IMR-90 (cell line): ENCODE measurements around the gene ETFB. TPM values are rescaled to one million over a fixed set of nuclear protein-coding genes. Genes with fewer than 3 reads are reported as not detected.

Experiments used
- ATAC-seq: fragments of 200-7000 bp; cut with Tn5 transposase; 2 replicates; pipeline ENCODE4 v1.9.1; 2020; ENCODE audit warnings: low read depth, mild to moderate bottlenecking, moderate library complexity
- BruUV-seq: library from RNA; stranded (reverse); fragments of 400-500 nt; replicated peaks from 2 replicates; lab custom pipeline; 2021; lab: Mats Ljungman, UMichigan
- CTCF ChIA-PET: fragments of 300-600 bp; formaldehyde crosslinking; extraction: SDS; loops from one replicate; lab custom pipeline; 2021; ENCODE audit warnings: antibody characterized with exemption; lab: Yijun Ruan, JAX
- POLR2A ChIA-PET: fragments of 300-600 bp; sonication (Branson Sonifier 250); formaldehyde crosslinking; loops from one replicate; lab custom pipeline; 2022; ENCODE audit warnings: antibody characterized with exemption; ENCODE audit not compliant: unreplicated experiment; lab: Charles Lee
- DNase-seq: peaks from one replicate; pipeline ENCODE4 v3.0.0; 2013
- H2AFZ ChIP-seq: replicated peaks from 2 replicates; pipeline ENCODE3; 2013; ENCODE audit warnings: low read length, mild to moderate bottlenecking; ENCODE audit not compliant: poor library complexity
- H2AK5ac ChIP-seq: 2 replicates; pipeline ENCODE4 v1.6.1; 2013; ENCODE audit warnings: low read depth, low read length, inconsistent platforms
- H2AK9ac ChIP-seq: replicated peaks from 2 replicates; pipeline ENCODE3; 2013; ENCODE audit warnings: mild to moderate bottlenecking, low read depth, low read length, moderate library complexity; ENCODE audit not compliant: poor library complexity
- H2BK120ac ChIP-seq: 2 replicates; pipeline ENCODE4 v1.6.1; 2013; ENCODE audit warnings: low read depth, low read length, inconsistent platforms
- H2BK15ac ChIP-seq: 3 replicates; pipeline ENCODE4 v1.6.1; 2013; ENCODE audit warnings: low read depth, low read length, inconsistent platforms
- H2BK20ac ChIP-seq: 2 replicates; pipeline ENCODE4 v1.6.1; 2013; ENCODE audit warnings: low read depth, mild to moderate bottlenecking, inconsistent platforms, low read length, moderate library complexity
- H2BK5ac ChIP-seq: 2 replicates; pipeline ENCODE4 v1.6.1; 2013; ENCODE audit warnings: mild to moderate bottlenecking, low read depth, low read length, inconsistent platforms; ENCODE audit not compliant: poor library complexity, severe bottlenecking
- H3K14ac ChIP-seq: replicated peaks from 2 replicates; pipeline ENCODE4 v1.6.1; 2013; ENCODE audit warnings: low read depth, low read length, inconsistent platforms
- H3K18ac ChIP-seq: 2 replicates; pipeline ENCODE4 v1.6.1; 2013; ENCODE audit warnings: low read depth, low read length, control low read depth
- H3K23ac ChIP-seq: 2 replicates; pipeline ENCODE4 v1.6.1; 2013; ENCODE audit warnings: low read depth, low read length, inconsistent platforms
- H3K27ac ChIP-seq: 2 replicates; pipeline ENCODE4 v1.5.1; 2013; ENCODE audit warnings: mild to moderate bottlenecking, control low read depth, low read length; ENCODE audit not compliant: insufficient read depth
- H3K27me3 ChIP-seq: 2 replicates; pipeline ENCODE4 v1.6.1; 2013; ENCODE audit warnings: low read length; ENCODE audit not compliant: control insufficient read depth, insufficient read depth
- H3K36me3 ChIP-seq: 2 replicates; pipeline ENCODE4 v1.6.1; 2013; ENCODE audit warnings: low read length, mixed read lengths; ENCODE audit not compliant: control insufficient read depth, insufficient read depth
- H3K4ac ChIP-seq: 2 replicates; pipeline ENCODE4 v1.6.1; 2013; ENCODE audit warnings: low read depth, low read length, inconsistent platforms
- H3K4me1 ChIP-seq: 2 replicates; pipeline ENCODE4 v1.6.1; 2013; ENCODE audit warnings: low read length, mixed read lengths; ENCODE audit not compliant: control insufficient read depth, insufficient read depth
- H3K4me2 ChIP-seq: 2 replicates; pipeline ENCODE4 v1.6.1; 2013; ENCODE audit warnings: low read depth, mild to moderate bottlenecking, control low read depth, low read length, moderate library complexity
- H3K4me3 ChIP-seq: 2 replicates; pipeline ENCODE4 v1.5.1; 2013; ENCODE audit warnings: low read depth, mild to moderate bottlenecking, control low read depth, low read length, moderate library complexity; ENCODE audit not compliant: insufficient read depth
- H3K56ac ChIP-seq: 2 replicates; pipeline ENCODE4 v1.6.1; 2013; ENCODE audit warnings: low read length, inconsistent platforms; ENCODE audit not compliant: insufficient read depth; ENCODE audit errors: extremely low read depth
- H3K79me1 ChIP-seq, 2 experiments: 2 replicates each; pipeline ENCODE4 v1.6.1; 2013; ENCODE audit warnings: low read length in 2 of 2, inconsistent platforms in 1 of 2, low read depth in 1 of 2
- H3K9ac ChIP-seq: 2 replicates; pipeline ENCODE4 v1.6.1; 2013; ENCODE audit warnings: low read depth, low read length, control low read depth
- H3K9me1 ChIP-seq: 2 replicates; pipeline ENCODE4 v1.6.1; 2013; ENCODE audit warnings: low read length, inconsistent platforms; ENCODE audit not compliant: insufficient read depth
- H3K9me3 ChIP-seq: 2 replicates; pipeline ENCODE4 v1.6.1; 2013; ENCODE audit warnings: low read length; ENCODE audit not compliant: control insufficient read depth, insufficient read depth
- H4K20me1 ChIP-seq: 2 replicates; pipeline ENCODE4 v1.6.1; 2013; ENCODE audit warnings: low read length, inconsistent platforms; ENCODE audit not compliant: insufficient read depth
- H4K5ac ChIP-seq: 2 replicates; pipeline ENCODE4 v1.6.1; 2013; ENCODE audit warnings: mild to moderate bottlenecking, low read depth, low read length, control low read depth
- H4K8ac ChIP-seq, 2 experiments: 2 replicates each; pipeline ENCODE4 v1.6.1; 2013; ENCODE audit warnings: low read depth in 2 of 2, low read length in 2 of 2, control low read depth in 1 of 2, inconsistent platforms in 1 of 2
- H4K91ac ChIP-seq: 2 replicates; pipeline ENCODE4 v1.6.1; 2013; ENCODE audit warnings: low read depth, low read length, inconsistent platforms; ENCODE audit not compliant: insufficient read depth
- BHLHE40 ChIP-seq: fragments of 150-350 bp; IDR thresholded peaks from 2 replicates; pipeline ENCODE4 v1.6.1; 2016; ENCODE audit warnings: mild to moderate bottlenecking, low read depth, low read length
- NFE2L2 ChIP-seq: fragments of 150-350 bp; IDR thresholded peaks from 2 replicates; pipeline ENCODE4 v1.6.1; 2016; ENCODE audit warnings: low read depth, mild to moderate bottlenecking, low read length
- POLR2A ChIP-seq: IDR thresholded peaks from 2 replicates; pipeline ENCODE4 v1.6.1; 2012; ENCODE audit warnings: mild to moderate bottlenecking, low read depth, low read length
- RAD21 ChIP-seq: IDR thresholded peaks from 2 replicates; pipeline ENCODE4 v1.6.1; 2012; ENCODE audit warnings: low read length, improper control_type of control experiment
- RCOR1 ChIP-seq: IDR thresholded peaks from 2 replicates; pipeline ENCODE4 v1.6.1; 2012; ENCODE audit warnings: mild to moderate bottlenecking, low read length, improper control_type of control experiment; ENCODE audit not compliant: insufficient replicate concordance
- SMC3 ChIP-seq: fragments of 150-350 bp; IDR thresholded peaks from 2 replicates; pipeline ENCODE4 v1.6.1; 2016; ENCODE audit warnings: low read depth, mild to moderate bottlenecking, antibody characterized with exemption, low read length, moderate library complexity
- WGBS, 2 experiments: methylation state at CpG; one replicate each; pipeline versions ENCODE4 v1.1.5 to v1.1.7; 2013; ENCODE audit warnings: missing lambda C conversion rate in 2 of 2; ENCODE audit not compliant: insufficient read length in 1 of 2; ENCODE audit errors: extremely low coverage in 2 of 2; 5-methylcytosine and 5-hydroxymethylcytosine counted together
- dilution Hi-C: fragments of 300-500 bp; cut with HindIII; formaldehyde crosslinking; loops from one replicate; pipeline ENCODE4 v1.14.3; 2018; ENCODE audit warnings: low sequenced_read_pairs; ENCODE audit not compliant: unreplicated experiment
- in situ Hi-C: fragments of 300-500 bp; cut with MboI; formaldehyde crosslinking; loops from 3 replicates; pipeline ENCODE4 v1.14.3; 2019; ENCODE audit warnings: low sequenced_read_pairs, inconsistent platforms, mixed read lengths
- intact Hi-C: fragments of 100-400 bp; cut with micrococcal nuclease; formaldehyde crosslinking; loops from 2 replicates; pipeline ENCODE4 v1.10.0; 2022
- polyA plus RNA-seq, 3 experiments: library from polyadenylated mRNA; depleted of rRNA; stranded (reverse); fragments of >200 nt; gene quantifications; 2 replicates each; pipeline ENCODE4 v1.2.3, GENCODE V29; 2012; ENCODE audit warnings: low replicate concordance in 1 of 3
- total RNA-seq: library from RNA; depleted of rRNA; stranded (reverse); fragments of >200 nt; gene quantifications from 2 replicates; pipeline ENCODE4 v1.2.3, GENCODE V29; 2012

The ETFB gene
- total and polyA plus RNA-seq, 2 of the 4 experiments (the other 2 are of a cell fraction): 141 to 166 TPM

GRCh38 chr19:51333836-51334460 lies 32.2 kb downstream of the ETFB start:
- H2BK120ac ChIP-seq: no peak overlapping the region
- WGBS, 2 experiments: 96% methylated on average over 4 of the region's 13 CpGs; no CpG with 5 or more reads in 1 of the 2 experiments
- no peak overlapping the region for H2BK20ac ChIP-seq
- H3K18ac ChIP-seq: no peak overlapping the region
- H3K79me1 ChIP-seq: no peaks in the 10 kb centered on the region
- no peak overlapping the region for H3K4ac ChIP-seq
- CTCF ChIA-PET: no interaction called here
- no peak overlapping the region for H2BK15ac ChIP-seq
- no TSS peak for BruUV-seq
- H3K27ac ChIP-seq: no peak overlapping the region
- H4K8ac ChIP-seq: no peak overlapping the region
- no peak overlapping the region for H2AFZ ChIP-seq
- dilution Hi-C loops (no loop called here), intact Hi-C loops (no loop called here), in situ Hi-C loops (no loop called here)
- no peak overlapping the region for H2BK5ac ChIP-seq
- H3K9me1 ChIP-seq: no peaks in the 10 kb centered on the region
- no peak overlapping the region for H3K4me3 ChIP-seq
- H3K9ac ChIP-seq: no peak overlapping the region
- H3K4me2 ChIP-seq: no peak overlapping the region
- no peaks in the 10 kb centered on the region for H4K20me1 ChIP-seq
- H3K27me3 ChIP-seq: no peaks in the 10 kb centered on the region
- ATAC-seq: no peak
- H3K14ac ChIP-seq: no peak overlapping the region
- TF ChIP-seq POLR2A: no peak
- no peak for TF ChIP-seq RCOR1
- no peak for TF ChIP-seq BHLHE40
- no peak for TF ChIP-seq RAD21
- no peak for TF ChIP-seq SMC3
- TF ChIP-seq NFE2L2: no peak
- H4K5ac ChIP-seq: no peak overlapping the region
- POLR2A ChIA-PET: no interaction called here
- H2AK9ac ChIP-seq: no peak overlapping the region
- H3K56ac ChIP-seq: no peak overlapping the region
- H4K91ac ChIP-seq: no peak overlapping the region
- H3K4me1 ChIP-seq: no peaks in the 10 kb centered on the region
- no peak for DNase-seq
- H3K9me3 ChIP-seq: no peaks in the 10 kb centered on the region
- H2AK5ac ChIP-seq: no peak overlapping the region
- no peak overlapping the region for H3K23ac ChIP-seq
- H3K36me3 ChIP-seq: no peaks in the 10 kb centered on the region
